PFSK-1 (cell line): Measurements from ENCODE around the gene ARL6IP6.

Experiments
- POLR2AphosphoS5 ChIP-seq: IDR thresholded peaks from 2 replicates; pipeline ENCODE4 v1.6.1; 2012; ENCODE audit warnings: low read depth, mild to moderate bottlenecking, control low read depth, low read length, moderate library complexity
- SIN3A ChIP-seq: IDR thresholded peaks from 2 replicates; pipeline ENCODE4 v1.6.1; 2012; ENCODE audit warnings: mild to moderate bottlenecking, low read length, moderate library complexity, borderline replicate concordance; ENCODE audit not compliant: insufficient read depth

- TF ChIP-seq POLR2AphosphoS5 (peak; percentile 82), SIN3A (0 out of 2 replicates have a peak, but pooled peaks have one; percentile 43)
Measured at GRCh38 chr2:152718076-152718908, at the start of gene ARL6IP6.
